HFFc6 (cell line): ENCODE measurements around the gene IMMP2L. TPM values are rescaled to one million over a fixed set of nuclear protein-coding genes. Genes with fewer than 3 reads are reported as not detected.

ENCODE experiments used
- DNase-seq: peaks from one replicate; pipeline ENCODE4 v3.0.0-alpha.2; 2018
- H3K27ac Mint-ChIP-seq: 2 replicates; pipeline ENCODE4 v1.8.0; 2020; ENCODE audit warnings: mild to moderate bottlenecking, mixed read lengths
- H3K27me3 Mint-ChIP-seq: 2 replicates; pipeline ENCODE4 v1.8.0; 2021; ENCODE audit warnings: mild to moderate bottlenecking, moderate library complexity, mixed read lengths; ENCODE audit not compliant: insufficient read depth
- H3K36me3 Mint-ChIP-seq: 2 replicates; pipeline ENCODE4 v1.8.0; 2021; ENCODE audit warnings: low read depth, mixed read lengths
- H3K4me1 Mint-ChIP-seq: 2 replicates; pipeline ENCODE4 v1.8.0; 2020; ENCODE audit warnings: low read depth, mixed read lengths
- H3K4me3 Mint-ChIP-seq: 2 replicates; pipeline ENCODE4 v1.8.0; 2020; ENCODE audit warnings: mild to moderate bottlenecking, moderate library complexity, mixed read lengths
- H3K9me3 Mint-ChIP-seq: 2 replicates; pipeline ENCODE4 v1.8.0; 2020; ENCODE audit warnings: mild to moderate bottlenecking, mixed read lengths
- CTCF ChIP-seq: fragments of 200-600 bp; sonication (generic); IDR thresholded peaks from 2 replicates; pipeline ENCODE4 v1.5.0; 2021; ENCODE audit warnings: antibody characterized with exemption, mild to moderate bottlenecking
- total RNA-seq, 6 experiments: library from RNA; stranded (reverse); fragmentation: NEBNext Ultra II Directional; extraction: Animal tissue kit (Norgen Biotek cat#: 25700); gene quantifications; 2 replicates in 1 of 6; 3 replicates in 5 of 6; pipeline ENCODE4 v1.2.3, GENCODE V29; 2021

IMMP2L gene
- total RNA-seq, 6 experiments from 2014 or later, result 7.2 to 13.6 (median 10.1) TPM

DNA sequence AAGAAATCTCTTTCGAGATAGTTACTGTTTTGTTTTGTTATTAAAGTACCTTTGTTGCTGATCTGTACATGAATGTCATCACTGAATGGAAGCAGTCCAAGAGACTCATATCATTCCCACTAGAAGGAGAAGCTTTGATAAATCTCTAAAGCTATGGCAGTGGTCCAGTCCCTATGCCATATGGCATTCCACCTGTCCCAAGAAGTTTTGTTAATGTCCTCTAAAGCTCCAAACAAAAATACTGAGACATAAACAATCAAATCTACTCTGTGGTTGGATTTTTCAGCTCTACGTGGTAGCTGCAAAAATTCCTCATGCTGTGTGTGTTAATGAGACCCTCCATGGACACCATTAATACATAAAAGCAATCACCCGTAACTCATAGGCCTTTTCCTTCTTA, 377.3 kb downstream of the IMMP2L start:
- TF ChIP-seq CTCF, result no peak
- Mint-ChIP-seq H3K4me1 (no peaks in the 10 kb centered on the region), H3K9me3 (no peaks in the 10 kb centered on the region), H3K27me3 (no peaks in the 10 kb centered on the region), H3K36me3 (no peaks in the 10 kb centered on the region), H3K27ac (no peak overlapping the region), H3K4me3 (no peak overlapping the region)
- DNase-seq, result no peak

DNA sequence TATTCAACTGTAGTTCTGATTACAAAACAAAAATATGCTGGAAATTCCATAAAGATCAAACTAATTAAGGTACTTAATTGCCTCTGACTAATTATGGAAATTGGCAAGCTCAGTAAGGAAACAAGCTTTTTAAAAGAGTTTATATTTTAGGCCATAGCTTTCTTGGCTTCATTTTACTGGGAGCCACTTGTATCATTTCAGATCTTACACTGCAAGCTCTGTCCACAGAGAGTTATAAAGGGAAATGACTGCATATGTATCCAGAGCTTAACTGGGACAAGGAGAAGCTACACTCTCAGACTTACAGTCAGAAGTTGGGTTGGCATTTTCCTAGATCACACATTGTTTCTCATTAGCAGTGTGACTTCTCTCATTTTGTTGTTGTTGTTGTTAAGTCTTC, 379.0 kb downstream of the IMMP2L start:
- Mint-ChIP-seq H3K9me3 (no peaks in the 10 kb centered on the region), H3K27me3 (no peaks in the 10 kb centered on the region), H3K36me3 (peaks cover 5% of the 10 kb centered on the region), H3K27ac (no peak overlapping the region), H3K4me3 (no peak overlapping the region), H3K4me1 (no peaks in the 10 kb centered on the region)
- no peak for TF ChIP-seq CTCF
- no peak for DNase-seq

DNA sequence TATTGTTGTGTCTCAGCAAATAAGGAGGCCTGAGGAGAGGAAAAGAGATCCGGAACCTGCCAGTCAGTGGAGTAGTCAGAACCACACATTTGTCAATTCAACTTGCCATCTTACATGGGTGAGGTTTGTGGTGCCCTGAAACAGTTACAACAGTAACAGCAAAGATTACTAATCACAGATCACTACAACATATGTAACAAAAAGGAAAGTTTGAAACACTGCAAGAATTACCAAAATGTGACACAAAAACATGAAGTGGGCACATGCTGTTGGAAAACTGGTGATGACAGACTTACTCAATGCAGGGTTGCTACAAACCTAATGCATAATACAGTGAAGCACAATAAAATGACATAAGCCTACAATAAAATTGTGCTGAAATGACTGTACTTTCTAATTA, 382.0 kb downstream of the IMMP2L start:
- H3K27ac Mint-ChIP-seq, result no peak overlapping the region
- no peak for DNase-seq
- H3K36me3 Mint-ChIP-seq, result peaks cover 5% of the 10 kb centered on the region
- H3K27me3 Mint-ChIP-seq, result no peaks in the 10 kb centered on the region
- H3K4me1 Mint-ChIP-seq, result no peaks in the 10 kb centered on the region
- no peak overlapping the region for H3K4me3 Mint-ChIP-seq
- H3K9me3 Mint-ChIP-seq, result no peaks in the 10 kb centered on the region
- no peak for TF ChIP-seq CTCF

GRCh38 chr7:111175908-111176441, 386.3 kb downstream of the IMMP2L start:
- TF ChIP-seq CTCF, result no peak
- Mint-ChIP-seq H3K4me1 (no peaks in the 10 kb centered on the region), H3K27me3 (no peaks in the 10 kb centered on the region), H3K27ac (no peak overlapping the region), H3K4me3 (no peak overlapping the region), H3K36me3 (peaks cover 5% of the 10 kb centered on the region), H3K9me3 (no peaks in the 10 kb centered on the region)
- no peak for DNase-seq

DNA sequence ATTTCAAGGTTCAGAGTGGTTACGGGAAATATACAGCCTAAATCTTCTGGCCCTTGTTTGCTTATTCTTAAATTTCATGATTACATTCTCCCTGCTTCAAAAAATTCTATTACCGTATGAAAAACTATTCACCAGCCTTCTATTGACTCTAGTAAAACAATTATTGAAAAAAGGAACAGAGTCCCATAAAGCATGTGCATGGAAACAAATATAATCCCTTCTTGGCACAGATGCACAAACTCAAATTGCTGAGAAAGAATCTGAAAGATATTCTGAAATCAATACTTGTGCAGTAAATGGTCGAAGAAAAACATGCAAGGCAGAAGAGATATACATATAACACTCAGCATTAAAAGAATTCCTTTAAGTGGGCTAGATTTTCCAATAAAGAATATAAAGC, 387.8 kb downstream of the IMMP2L start:
- Mint-ChIP-seq H3K9me3 (no peaks in the 10 kb centered on the region), H3K27ac (no peak overlapping the region), H3K4me3 (no peak overlapping the region), H3K27me3 (no peaks in the 10 kb centered on the region), H3K4me1 (no peaks in the 10 kb centered on the region), H3K36me3 (peaks cover 5% of the 10 kb centered on the region)
- no peak for TF ChIP-seq CTCF
- DNase-seq, result no peak

DNA sequence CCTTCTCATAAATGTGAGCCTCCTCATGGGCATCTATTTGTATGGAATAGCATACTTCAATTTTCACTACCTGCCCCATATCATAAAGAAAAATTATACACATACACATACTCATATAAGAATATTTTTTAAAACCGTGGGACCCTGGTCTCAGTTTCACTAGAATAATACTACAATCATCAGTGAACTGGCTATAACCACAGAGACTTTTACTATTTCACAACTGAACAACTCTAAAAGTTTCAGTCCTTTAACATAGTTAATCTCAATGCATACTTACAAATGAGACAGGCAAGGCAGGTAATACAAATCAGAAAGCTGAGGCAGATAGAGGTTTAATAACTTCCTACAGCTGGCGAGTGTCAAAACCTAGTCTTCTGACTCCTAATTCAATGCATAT, 388.3 kb downstream of the IMMP2L start:
- Mint-ChIP-seq H3K4me3 (no peak overlapping the region), H3K4me1 (no peaks in the 10 kb centered on the region), H3K9me3 (no peaks in the 10 kb centered on the region), H3K27me3 (no peaks in the 10 kb centered on the region), H3K27ac (no peak overlapping the region), H3K36me3 (peaks cover 5% of the 10 kb centered on the region)
- TF ChIP-seq CTCF, result no peak
- DNase-seq, result no peak
